SH-SY5Y (cell line): ENCODE results near the gene TMEM63B.

Source experiments
- GATA2 ChIP-seq: IDR thresholded peaks from 2 replicates; pipeline ENCODE4 v1.6.1; 2011; ENCODE audit warnings: mild to moderate bottlenecking, low read depth, low read length
- GATA3 ChIP-seq: IDR thresholded peaks from 2 replicates; pipeline ENCODE4 v1.6.1; 2011; ENCODE audit warnings: low read depth, mild to moderate bottlenecking, low read length, moderate library complexity

Gene TMEM63B

GRCh38 chr6:44127186-44128019 is at the start of gene TMEM63B, which contains the start of gene MRPL14:
Gene TMEM63B (plus strand): TSS chr6:44127554. CDS start chr6:44134585, 7,031 bp downstream.
Gene MRPL14 (minus strand): TSS chr6:44127452. CDS start chr6:44116611, 10,841 bp downstream.
- TF ChIP-seq GATA2: no peak
- TF ChIP-seq GATA3: no peak

GRCh38 chr6:44078219-44078826 is 49.0 kb upstream of the TMEM63B start:
- no peak for TF ChIP-seq GATA2
- TF ChIP-seq GATA3: no peak

GRCh38 chr6:44078827-44079671 is 48.3 kb upstream of the TMEM63B start:
- no peak for TF ChIP-seq GATA3
- TF ChIP-seq GATA2: no peak

GRCh38 chr6:44079672-44080071 is 47.7 kb upstream of the TMEM63B start:
- TF ChIP-seq GATA3: no peak
- no peak for TF ChIP-seq GATA2

- TF ChIP-seq GATA2: no peak
- no peak for TF ChIP-seq GATA3
Measured at GRCh38 chr6:44080561-44081521, 46.5 kb upstream of the TMEM63B start.

- no peak for TF ChIP-seq GATA3
- no peak for TF ChIP-seq GATA2
Measured at GRCh38 chr6:44081753-44082152, 45.6 kb upstream of the TMEM63B start.

GRCh38 chr6:44082872-44083321 is 44.5 kb upstream of the TMEM63B start:
- TF ChIP-seq GATA3 (no peak), GATA2 (no peak)

GRCh38 chr6:44084231-44085014 is 42.9 kb upstream of the TMEM63B start:
- no peak for TF ChIP-seq GATA3
- no peak for TF ChIP-seq GATA2

- TF ChIP-seq GATA3: no peak
- TF ChIP-seq GATA2: no peak
Measured at GRCh38 chr6:44085219-44085618, 42.1 kb upstream of the TMEM63B start.

- TF ChIP-seq GATA3: no peak
- no peak for TF ChIP-seq GATA2
Measured at GRCh38 chr6:44086931-44087574, 40.3 kb upstream of the TMEM63B start.

GRCh38 chr6:44087623-44088022 is 39.7 kb upstream of the TMEM63B start:
- no peak for TF ChIP-seq GATA3
- no peak for TF ChIP-seq GATA2
